HG02973 (cell line): ENCODE measurements around the gene ATR.
"Not testable (repeated sequence)": the region's sequence is repeated elsewhere in the genome, so short reads cannot be mapped to it uniquely, and the experiment has no call there.

ENCODE experiments used
- ATAC-seq: cut with Tn5 transposase; IDR thresholded peaks from one replicate; pipeline ENCODE4 v1.9.1; 2021; ENCODE audit warnings: moderate library complexity; ENCODE audit not compliant: unreplicated experiment

ATR gene

GRCh38 chr3:142450881-142451280 lies 127.7 kb downstream of the ATR start:
- no peak for ATAC-seq

- no peak for ATAC-seq
These were observed 128.3 kb downstream of the ATR start for GRCh38 chr3:142450189-142450588.

- peak; percentile 89 for ATAC-seq
These were observed 130.4 kb downstream of the ATR start, which contains the start of gene XRN1 for GRCh38 chr3:142447852-142448823. TSS of gene XRN1 (minus strand) at chr3:142448037. CDS start at chr3:142447944, 93 bp downstream.

GRCh38 chr3:142447301-142447851 lies 131.2 kb downstream of the ATR start:
- ATAC-seq: peak; percentile 15

GRCh38 chr3:142445816-142446254 lies 132.7 kb downstream of the ATR start:
- ATAC-seq: peak; percentile 42

GRCh38 chr3:142444343-142444742 lies 134.2 kb downstream of the ATR start:
- ATAC-seq: no peak

- not testable (repeated sequence) for ATAC-seq
These were observed 135.5 kb downstream of the ATR start for GRCh38 chr3:142443060-142443459.

- not testable (repeated sequence) for ATAC-seq
These were observed 138.9 kb downstream of the ATR start for GRCh38 chr3:142439499-142440220.

GRCh38 chr3:142438096-142438495 lies 140.4 kb downstream of the ATR start:
- not testable (repeated sequence) for ATAC-seq

- ATAC-seq: no peak
These were observed 141.5 kb downstream of the ATR start for GRCh38 chr3:142436951-142437585.

GRCh38 chr3:142434503-142434902 lies 144.0 kb downstream of the ATR start:
- ATAC-seq: no peak

GRCh38 chr3:142433110-142433509 lies 145.4 kb downstream of the ATR start:
- no peak for ATAC-seq

- no peak for ATAC-seq
These were observed 149.0 kb downstream of the ATR start for GRCh38 chr3:142429582-142429981.

- no peak for ATAC-seq
These were observed 153.8 kb downstream of the ATR start for GRCh38 chr3:142424754-142425153.

- ATAC-seq: no peak
These were observed 159.5 kb downstream of the ATR start for GRCh38 chr3:142418926-142419592.

GRCh38 chr3:142417302-142417701 lies 161.2 kb downstream of the ATR start:
- ATAC-seq: no peak

- not testable (repeated sequence) for ATAC-seq
These were observed 178.0 kb downstream of the ATR start for GRCh38 chr3:142400537-142400936.
